ENCODE data around the gene CD9.

GRCh38 chr12:6221146-6221545 lies 20.9 kb downstream of the CD9 start:
- TF ChIP-seq EZH2 (IDR thresholded peaks at IDR 0.05) (no peak), POLR2AphosphoS5 (IDR thresholded peaks at IDR 0.05; ENCODE audit: borderline replicate concordance, low read depth, low read length) (no peak), FOXP2 (optimal IDR thresholded peaks at IDR 0.05; ENCODE audit: control extremely low read depth, extremely low read length, insufficient read depth) (no peak)

Measured in SK-N-MC (cell line).